Vagina (tissue), 2 donors: Measurements from ENCODE around the gene UPF1. TPM values are rescaled to one million over a fixed set of nuclear protein-coding genes. Genes with fewer than 3 reads are reported as not detected.

Experiments
- DNase-seq, 2 donors: peaks; one replicate each; pipeline ENCODE4 v3.0.0-alpha.2; 2017; ENCODE audit errors: extremely low spot score in 2 of 2
- H3K27ac ChIP-seq: fragments of 200-600 bp; sonication (generic); one replicate; pipeline ENCODE4 v1.5.1; 2019
- H3K27me3 ChIP-seq: fragments of 200-600 bp; sonication (generic); one replicate; pipeline ENCODE4 v1.5.1; 2019
- H3K36me3 ChIP-seq, 2 donors: fragments of 200-600 bp; sonication (generic); one replicate each; pipeline ENCODE4 v1.5.1; 2017 to 2019
- H3K4me1 ChIP-seq: fragments of 200-600 bp; sonication (generic); one replicate; pipeline ENCODE4 v1.5.1; 2019
- H3K4me3 ChIP-seq, 2 donors: fragments of 200-600 bp; sonication (generic); 1 replicate in 1 of 2; 2 replicates in 1 of 2; pipeline ENCODE4 v1.5.1; 2016 to 2019
- H3K9me3 ChIP-seq: fragments of 200-600 bp; sonication (generic); one replicate; pipeline ENCODE4 v1.5.1; 2019
- CTCF ChIP-seq, 3 experiments: fragments of 450-650 bp in 2 of 3; fragments of 200-600 bp in 1 of 3; sonication (generic) in 1 of 3; IDR thresholded peaks; one replicate each; pipeline ENCODE4 v1.5.1; 2017 to 2019; ENCODE audit warnings: antibody characterized with exemption in 3 of 3, mild to moderate bottlenecking in 2 of 3, moderate library complexity in 2 of 3
- POLR2A ChIP-seq, 2 donors: fragments of 450-650 bp; IDR thresholded peaks; one replicate each; pipeline ENCODE4 v1.6.1; 2017; ENCODE audit warnings: antibody characterized with exemption in 2 of 2, mild to moderate bottlenecking in 2 of 2, moderate library complexity in 2 of 2
- POLR2AphosphoS5 ChIP-seq, 2 donors: sonication (generic); formaldehyde crosslinking; IDR thresholded peaks; one replicate each; pipeline ENCODE4 v1.9.0; 2017; ENCODE audit warnings: antibody characterized with exemption in 2 of 2, mild to moderate bottlenecking in 2 of 2, low read depth in 1 of 2; ENCODE audit not compliant: insufficient read depth in 1 of 2
- intact Hi-C: fragments of 100-400 bp; cut with DNase I; formaldehyde crosslinking; loops from one replicate; pipeline ENCODE4 v1.15.1; 2023
- total RNA-seq: library from RNA; depleted of rRNA; stranded (reverse); fragments of >200 nt; gene quantifications from one replicate; pipeline ENCODE4 v1.2.3, GENCODE V29; 2016

Gene UPF1
- 77.8 TPM for total RNA-seq

GRCh38 chr19:18831524-18832305, at the start of gene UPF1:
TSS of gene UPF1 (plus strand) at chr19:18831959. CDS start at chr19:18832210, 251 bp downstream.
- intact Hi-C loops, result no loop called here
- Histone ChIP-seq H3K9me3 (peaks cover 6% of the 10 kb centered on the region), H3K4me3 (peak within 1 kb of the TSS; percentile 77 to 89), H3K36me3 (no peaks in the 10 kb centered on the region), H3K4me1 (peaks cover 43% of the 10 kb centered on the region), H3K27ac (peak within 1 kb of the TSS; percentile 89), H3K27me3 (no peaks in the 10 kb centered on the region)
- TF ChIP-seq POLR2AphosphoS5 (IDR thresholded peaks at IDR 0.05; ENCODE audit: insufficient read depth in 1 of 2, low read depth in 1 of 2), result no peak
- TF ChIP-seq POLR2A (IDR thresholded peaks at IDR 0.05), result peak in 1 of 2 donors; percentile 81
- no peak for DNase-seq

- Histone ChIP-seq H3K9me3 (no peaks in the 10 kb centered on the region), H3K4me3 (no peak overlapping the region), H3K27me3 (no peaks in the 10 kb centered on the region), H3K36me3 (no peaks in the 10 kb centered on the region), H3K27ac (no peak overlapping the region), H3K4me1 (peaks cover 14% of the 10 kb centered on the region)
- DNase-seq, result no peak
- intact Hi-C loops, result no loop called here
- no peak for TF ChIP-seq POLR2A (IDR thresholded peaks at IDR 0.05)
Observed at GRCh38 chr19:18782559-18783225, 49.1 kb upstream of the UPF1 start.

DNA sequence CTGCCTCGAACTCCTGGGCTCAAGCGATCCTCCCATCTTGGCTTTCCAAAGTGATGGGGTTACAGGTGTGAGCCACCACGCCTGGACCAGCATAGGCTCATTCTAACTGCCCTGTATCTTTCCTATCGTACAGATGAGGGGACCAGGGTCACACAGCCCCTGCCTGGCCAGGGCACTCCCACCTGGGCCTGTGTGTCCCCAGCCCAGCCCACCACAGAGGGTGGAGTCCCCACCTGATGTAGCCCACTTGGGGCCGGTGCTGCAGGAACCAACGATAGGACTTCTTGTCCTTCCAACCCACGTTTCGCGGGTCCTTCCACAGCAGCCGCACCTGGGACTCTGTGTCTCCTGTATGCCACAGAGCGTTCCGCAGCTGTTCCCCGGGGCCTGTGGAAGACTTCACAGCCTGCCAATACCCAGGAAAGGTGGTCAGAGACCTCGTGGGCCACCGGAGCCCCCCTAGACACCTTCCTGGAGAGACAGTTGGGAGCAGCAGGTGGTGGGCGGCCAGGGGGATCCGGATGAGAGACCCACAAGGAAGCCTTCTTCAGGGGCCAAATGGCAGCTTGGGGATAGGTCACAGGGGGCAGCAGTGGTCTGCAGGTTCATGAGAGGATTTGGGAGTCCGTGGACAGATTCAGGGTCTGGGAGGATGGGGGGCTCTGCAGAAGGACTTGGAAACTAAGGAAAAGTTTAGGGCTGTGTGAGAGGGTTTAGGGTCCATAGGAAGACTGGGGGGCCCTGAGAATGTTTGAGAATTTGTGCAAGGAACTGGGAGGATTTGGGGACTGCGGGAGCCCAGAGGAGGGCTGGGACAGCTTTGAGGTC, 47.6 kb upstream of the UPF1 start:
- Histone ChIP-seq H3K9me3 (no peaks in the 10 kb centered on the region), H3K36me3 (no peaks in the 10 kb centered on the region)

GRCh38 chr19:18784786-18785120, 47.0 kb upstream of the UPF1 start:
- TF ChIP-seq POLR2AphosphoS5 (IDR thresholded peaks at IDR 0.05; ENCODE audit: insufficient read depth in 1 of 2, low read depth in 1 of 2), result no peak
- no peak for TF ChIP-seq CTCF (IDR thresholded peaks at IDR 0.05)
- TF ChIP-seq POLR2A (IDR thresholded peaks at IDR 0.05), result no peak
- no peaks in the 10 kb centered on the region for H3K9me3 ChIP-seq
- H3K4me1 ChIP-seq, result peaks cover 35% of the 10 kb centered on the region
- peaks cover 15% of the 10 kb centered on the region for H3K27me3 ChIP-seq
- no peak for DNase-seq
- no peaks in the 10 kb centered on the region for H3K36me3 ChIP-seq
- intact Hi-C loops, result no loop called here
- H3K4me3 ChIP-seq, result no peak overlapping the region
- no peak overlapping the region for H3K27ac ChIP-seq

More for the DNA sequence above, 47.6 kb upstream of the UPF1 start:
- intact Hi-C loops, result no loop called here
- TF ChIP-seq POLR2A (IDR thresholded peaks at IDR 0.05) (no peak), POLR2AphosphoS5 (IDR thresholded peaks at IDR 0.05; ENCODE audit: insufficient read depth in 1 of 2, low read depth in 1 of 2) (no peak), CTCF (IDR thresholded peaks at IDR 0.05) (no peak)
- DNase-seq, result no peak
- H3K4me3 ChIP-seq, result no peak overlapping the region
- no peak overlapping the region for H3K27ac ChIP-seq
- H3K27me3 ChIP-seq, result peaks cover 11% of the 10 kb centered on the region
- peaks cover 29% of the 10 kb centered on the region for H3K4me1 ChIP-seq

GRCh38 chr19:18785179-18786124, 46.3 kb upstream of the UPF1 start:
- Histone ChIP-seq H3K36me3 (no peaks in the 10 kb centered on the region), H3K9me3 (no peaks in the 10 kb centered on the region), H3K27ac (no peak overlapping the region), H3K27me3 (peaks cover 15% of the 10 kb centered on the region), H3K4me1 (peaks cover 42% of the 10 kb centered on the region), H3K4me3 (peak overlapping the region; percentile 3 to 16)
- DNase-seq, result no peak
- intact Hi-C loops, result no loop called here
- no peak for TF ChIP-seq POLR2A (IDR thresholded peaks at IDR 0.05)
- TF ChIP-seq POLR2AphosphoS5 (IDR thresholded peaks at IDR 0.05; ENCODE audit: insufficient read depth in 1 of 2, low read depth in 1 of 2), result peak in 1 of 2 donors; percentile 19
